A673 (cell line): Measurements from ENCODE around the gene ZNF234. TPM values are rescaled to one million over a fixed set of nuclear protein-coding genes. Genes with fewer than 3 reads are reported as not detected.
"Not testable (repeated sequence)": the region's sequence is repeated elsewhere in the genome, so short reads cannot be mapped to it uniquely, and the experiment has no call there.

Experiments used
- BruUV-seq: library from RNA; stranded (reverse); fragments of 400-500 nt; replicated peaks from 2 replicates; lab custom pipeline; 2021; lab: Mats Ljungman, UMichigan
- CTCF ChIA-PET: fragments of 300-600 bp; sonication (Branson Sonifier 250); formaldehyde crosslinking; loops from one replicate; lab custom pipeline; 2022; ENCODE audit warnings: antibody characterized with exemption; lab: Charles Lee
- POLR2A ChIA-PET: fragments of 300-600 bp; sonication (Branson Sonifier 250); formaldehyde crosslinking; loops from one replicate; lab custom pipeline; 2022; ENCODE audit warnings: antibody characterized with exemption; ENCODE audit not compliant: low non-redundant PET; lab: Charles Lee
- DNase-seq: peaks from one replicate; pipeline ENCODE4 v3.0.0-alpha.2; 2015; ENCODE audit warnings: low spot score
- H3K27ac ChIP-seq: fragments of 200-600 bp; sonication (generic); 2 replicates; pipeline ENCODE4 v1.5.1; 2016; ENCODE audit warnings: mixed run types, low read depth, mild to moderate bottlenecking, mixed read lengths, antibody characterized with exemption, low read length; ENCODE audit not compliant: poor library complexity, severe bottlenecking
- H3K27me3 ChIP-seq: fragments of 200-600 bp; sonication (generic); replicated peaks from 2 replicates; pipeline ENCODE4 v1.6.1; 2017; ENCODE audit warnings: mixed run types, low read depth, mild to moderate bottlenecking, mixed read lengths, antibody characterized with exemption, low read length; ENCODE audit not compliant: insufficient read depth, poor library complexity
- H3K36me3 ChIP-seq: fragments of 200-600 bp; sonication (generic); 2 replicates; pipeline ENCODE4 v1.6.1; 2016; ENCODE audit warnings: mixed run types, mild to moderate bottlenecking, mixed read lengths, antibody characterized with exemption, low read length; ENCODE audit not compliant: insufficient read depth, poor library complexity, severe bottlenecking
- H3K4me1 ChIP-seq: fragments of 200-600 bp; sonication (generic); 2 replicates; pipeline ENCODE4 v1.6.1; 2017; ENCODE audit warnings: mixed run types, mild to moderate bottlenecking, mixed read lengths, antibody characterized with exemption, low read length; ENCODE audit not compliant: insufficient read depth, poor library complexity, severe bottlenecking
- H3K4me3 ChIP-seq: fragments of 200-600 bp; sonication (generic); 2 replicates; pipeline ENCODE4 v1.5.1; 2016; ENCODE audit warnings: low read depth, mixed run types, mild to moderate bottlenecking, mixed read lengths, low read length; ENCODE audit not compliant: poor library complexity, severe bottlenecking
- H3K9me3 ChIP-seq: fragments of 200-600 bp; sonication (generic); 2 replicates; pipeline ENCODE4 v1.6.1; 2016; ENCODE audit warnings: mixed run types, low read depth, mild to moderate bottlenecking, mixed read lengths, antibody characterized with exemption, low read length; ENCODE audit not compliant: poor library complexity, severe bottlenecking
- EZH2 ChIP-seq: fragments of 200-600 bp; sonication (generic); IDR thresholded peaks from 2 replicates; pipeline ENCODE4 v1.6.1; 2017; ENCODE audit warnings: borderline replicate concordance, low read depth, mild to moderate bottlenecking, mixed read lengths, antibody characterized with exemption, low read length; ENCODE audit not compliant: poor library complexity, severe bottlenecking
- intact Hi-C: fragments of 100-400 bp; cut with micrococcal nuclease; formaldehyde crosslinking; loops from one replicate; pipeline ENCODE4 v1.10.0; 2022; ENCODE audit not compliant: unreplicated experiment
- total RNA-seq: library from RNA; stranded (reverse); gene quantifications from 2 replicates; pipeline ENCODE4 v1.2.3, GENCODE V29; 2021
- TF ChIP-seq, protein P1 (sequence below): fragments of 300-800, 200-600 bp; sonication (generic); conservative IDR thresholded peaks from 2 replicates; pipeline ENCODE4 v1.5.1; 2017; ENCODE audit warnings: low read depth, mild to moderate bottlenecking, antibody characterized with exemption, low read length, moderate library complexity, mixed read lengths

The ZNF234 gene
- total RNA-seq, 1 experiment from 2014 or later, result 17.1 TPM

DNA sequence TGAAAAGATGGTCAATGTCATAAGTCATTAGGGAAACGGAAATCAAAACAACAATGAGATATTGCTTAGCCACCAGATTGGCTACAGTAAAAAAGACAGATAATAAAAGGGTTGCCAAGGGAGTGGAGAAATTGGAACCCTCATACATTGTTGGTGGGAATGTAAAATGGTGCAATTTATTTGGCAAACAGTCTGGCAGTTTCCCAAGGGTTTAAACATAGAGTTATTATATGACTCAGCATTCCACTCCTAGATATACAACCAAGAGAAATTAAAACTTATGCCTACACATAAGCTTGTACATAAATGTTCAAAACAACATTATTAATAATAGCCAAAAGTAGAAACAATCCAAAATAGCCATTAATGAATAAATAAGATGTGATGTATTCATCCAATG, 61.1 kb downstream of the ZNF234 start:
- Histone ChIP-seq H3K9me3 (peaks cover 10% of the 10 kb centered on the region), H3K36me3 (no peaks in the 10 kb centered on the region), H3K27ac (no peak overlapping the region), H3K4me3 (no peak overlapping the region), H3K4me1 (no peaks in the 10 kb centered on the region), H3K27me3 (no peaks in the 10 kb centered on the region)
- CTCF ChIA-PET, result no interaction called here
- POLR2A ChIA-PET, result no interaction called here
- DNase-seq, result no peak
- no peak for TF ChIP-seq EZH2
- TF ChIP-seq, protein P1, sequence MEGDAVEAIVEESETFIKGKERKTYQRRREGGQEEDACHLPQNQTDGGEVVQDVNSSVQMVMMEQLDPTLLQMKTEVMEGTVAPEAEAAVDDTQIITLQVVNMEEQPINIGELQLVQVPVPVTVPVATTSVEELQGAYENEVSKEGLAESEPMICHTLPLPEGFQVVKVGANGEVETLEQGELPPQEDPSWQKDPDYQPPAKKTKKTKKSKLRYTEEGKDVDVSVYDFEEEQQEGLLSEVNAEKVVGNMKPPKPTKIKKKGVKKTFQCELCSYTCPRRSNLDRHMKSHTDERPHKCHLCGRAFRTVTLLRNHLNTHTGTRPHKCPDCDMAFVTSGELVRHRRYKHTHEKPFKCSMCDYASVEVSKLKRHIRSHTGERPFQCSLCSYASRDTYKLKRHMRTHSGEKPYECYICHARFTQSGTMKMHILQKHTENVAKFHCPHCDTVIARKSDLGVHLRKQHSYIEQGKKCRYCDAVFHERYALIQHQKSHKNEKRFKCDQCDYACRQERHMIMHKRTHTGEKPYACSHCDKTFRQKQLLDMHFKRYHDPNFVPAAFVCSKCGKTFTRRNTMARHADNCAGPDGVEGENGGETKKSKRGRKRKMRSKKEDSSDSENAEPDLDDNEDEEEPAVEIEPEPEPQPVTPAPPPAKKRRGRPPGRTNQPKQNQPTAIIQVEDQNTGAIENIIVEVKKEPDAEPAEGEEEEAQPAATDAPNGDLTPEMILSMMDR, result no peak
- no TSS peak for BruUV-seq
- intact Hi-C loops, result no loop called here

DNA sequence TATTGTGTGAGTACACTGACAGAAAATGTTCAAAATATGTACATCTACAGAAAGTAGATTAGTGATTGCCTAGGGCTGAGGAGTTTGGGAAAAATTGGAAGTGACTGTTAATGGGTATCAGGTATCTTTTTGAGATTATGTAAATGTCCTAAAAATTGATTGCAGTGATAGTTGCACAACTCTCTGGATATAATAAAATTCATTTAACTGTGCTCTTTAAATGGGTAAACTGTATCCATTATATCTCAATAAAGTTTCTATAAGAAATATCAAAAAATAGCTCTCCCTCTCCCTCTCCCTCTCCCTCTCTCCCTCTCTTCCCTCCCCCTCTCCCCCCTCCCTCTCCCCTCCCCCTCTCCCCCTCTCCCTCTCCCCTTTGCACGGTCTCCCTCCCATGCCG, 61.6 kb downstream of the ZNF234 start:
- Histone ChIP-seq H3K36me3 (no peaks in the 10 kb centered on the region), H3K9me3 (peaks cover 10% of the 10 kb centered on the region), H3K27me3 (no peaks in the 10 kb centered on the region), H3K27ac (no peak overlapping the region), H3K4me3 (no peak overlapping the region), H3K4me1 (no peaks in the 10 kb centered on the region)
- DNase-seq, result no peak
- no peak for TF ChIP-seq EZH2
- TF ChIP-seq, protein P1, result no peak
- no TSS peak for BruUV-seq
- ChIA-PET CTCF (no interaction called here), POLR2A (no interaction called here)
- intact Hi-C loops, result no loop called here

DNA sequence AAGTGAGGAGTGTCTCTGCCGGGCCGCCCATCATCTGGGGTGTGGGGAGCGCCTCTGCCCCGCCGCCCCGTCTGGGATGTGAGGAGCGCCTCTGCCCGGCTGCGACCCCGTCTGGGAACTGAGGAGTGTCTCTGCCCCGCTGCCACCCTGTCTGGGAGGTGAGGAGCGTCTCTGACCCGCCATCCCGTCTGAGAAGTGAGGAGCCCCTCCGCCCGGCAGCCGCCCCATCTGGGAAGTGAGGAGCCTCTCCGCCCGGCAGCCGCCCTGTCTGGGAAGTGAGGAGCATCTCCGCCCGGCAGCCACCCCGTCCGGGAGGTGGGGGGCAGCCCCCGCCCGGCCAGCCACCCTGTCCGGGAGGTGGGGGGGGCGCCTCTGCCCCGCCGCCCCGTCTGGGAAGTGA, 62.5 kb downstream of the ZNF234 start:
- H3K36me3 ChIP-seq, DNase-seq, BruUV-seq, H3K27ac ChIP-seq, H3K4me3 ChIP-seq, POLR2A ChIA-PET, H3K27me3 ChIP-seq, intact Hi-C loops, H3K4me1 ChIP-seq, CTCF ChIA-PET: not testable (repeated sequence)
- peaks cover 10% of the 10 kb centered on the region for H3K9me3 ChIP-seq

DNA sequence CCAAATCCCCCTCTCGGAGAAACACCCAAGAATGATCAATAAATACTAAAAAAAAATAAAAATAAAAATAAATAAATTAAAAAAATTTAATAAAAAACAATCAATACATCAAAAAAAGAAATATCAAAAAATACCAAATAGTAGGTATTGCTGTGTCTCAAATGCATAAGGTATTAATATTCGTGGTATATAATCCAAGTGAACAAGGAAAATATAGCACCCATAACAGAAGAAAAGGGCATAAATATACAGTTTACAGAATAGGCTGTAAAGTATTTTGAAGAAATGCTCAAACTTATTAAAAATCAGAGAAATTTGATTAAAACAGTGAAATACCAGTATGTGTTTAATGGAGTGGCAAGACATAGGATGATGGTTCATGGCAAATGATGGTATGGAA, 63.4 kb downstream of the ZNF234 start:
- no peaks in the 10 kb centered on the region for H3K36me3 ChIP-seq
- intact Hi-C loops, result no loop called here
- no peak for TF ChIP-seq EZH2
- TF ChIP-seq, protein P1, result no peak
- H3K9me3 ChIP-seq, result peaks cover 10% of the 10 kb centered on the region
- ChIA-PET POLR2A (no interaction called here), CTCF (no interaction called here)
- no peak overlapping the region for H3K4me3 ChIP-seq
- DNase-seq, result no peak
- H3K27ac ChIP-seq, result no peak overlapping the region
- no TSS peak for BruUV-seq
- H3K4me1 ChIP-seq, result no peaks in the 10 kb centered on the region
- no peaks in the 10 kb centered on the region for H3K27me3 ChIP-seq
